ENCODE measurements around the gene CST1. TPM values are rescaled to one million over a fixed set of nuclear protein-coding genes. Genes with fewer than 3 reads are reported as not detected.
A peak's percentile ranks its signal among the peaks of the same experiment; 100 is the strongest.
"Not testable (repeated sequence)": the region's sequence is repeated elsewhere in the genome, so short reads cannot be mapped to it uniquely, and the experiment has no call there.

Gene CST1
- total RNA-seq: not detected in 2 replicates

GRCh38 chr20:23750786-23751185, at the start of gene CST1:
CST1 (minus strand) TSS chr20:23750935; CDS start chr20:23750866, 69 bp downstream.
- not testable (repeated sequence) for DNase-seq (ENCODE audit: low read depth)

- not testable (repeated sequence) for DNase-seq (ENCODE audit: low read depth)
Observed at GRCh38 chr20:23799216-23799847, 48.6 kb upstream of the CST1 start.

GRCh38 chr20:23795526-23795925, 44.8 kb upstream of the CST1 start:
- DNase-seq (ENCODE audit: low read depth): no peak

GRCh38 chr20:23794841-23795240, 44.1 kb upstream of the CST1 start:
- DNase-seq (ENCODE audit: low read depth): no peak

GRCh38 chr20:23794065-23794464, 43.3 kb upstream of the CST1 start:
- no peak for DNase-seq (ENCODE audit: low read depth)

- no peak for DNase-seq (ENCODE audit: low read depth)
Observed at GRCh38 chr20:23783447-23783846, 32.7 kb upstream of the CST1 start.

GRCh38 chr20:23782366-23782983, 31.7 kb upstream of the CST1 start:
- no peak for DNase-seq (ENCODE audit: low read depth)

GRCh38 chr20:23778676-23779075, 27.9 kb upstream of the CST1 start:
- not testable (repeated sequence) for DNase-seq (ENCODE audit: low read depth)

- not testable (repeated sequence) for DNase-seq (ENCODE audit: low read depth)
Observed at GRCh38 chr20:23777380-23777779, 26.6 kb upstream of the CST1 start.

- DNase-seq (ENCODE audit: low read depth): no peak
Observed at GRCh38 chr20:23776067-23776771, 25.5 kb upstream of the CST1 start.

- DNase-seq (ENCODE audit: low read depth): no peak
Observed at GRCh38 chr20:23774081-23774480, 23.3 kb upstream of the CST1 start.

GRCh38 chr20:23773579-23773978, 22.8 kb upstream of the CST1 start:
- no peak for DNase-seq (ENCODE audit: low read depth)

GRCh38 chr20:23773127-23773526, 22.4 kb upstream of the CST1 start:
- DNase-seq (ENCODE audit: low read depth): no peak

- DNase-seq (ENCODE audit: low read depth): no peak
Observed at GRCh38 chr20:23772074-23772473, 21.3 kb upstream of the CST1 start.

- no peak for DNase-seq (ENCODE audit: low read depth)
Observed at GRCh38 chr20:23770384-23770783, 19.6 kb upstream of the CST1 start.

- DNase-seq (ENCODE audit: low read depth): not testable (repeated sequence)
Observed at GRCh38 chr20:23768520-23768919, 17.8 kb upstream of the CST1 start.

- no peak for DNase-seq (ENCODE audit: low read depth)
Observed at GRCh38 chr20:23766531-23766930, 15.8 kb upstream of the CST1 start.

- no peak for DNase-seq (ENCODE audit: low read depth)
Observed at GRCh38 chr20:23765578-23765977, 14.8 kb upstream of the CST1 start.

GRCh38 chr20:23764630-23765029, 13.9 kb upstream of the CST1 start:
- DNase-seq (ENCODE audit: low read depth): not testable (repeated sequence)

- no peak for DNase-seq (ENCODE audit: low read depth)
Observed at GRCh38 chr20:23763345-23763744, 12.6 kb upstream of the CST1 start.

GRCh38 chr20:23759306-23759940, 8.7 kb upstream of the CST1 start:
- no peak for DNase-seq (ENCODE audit: low read depth)

GRCh38 chr20:23756792-23757191, 6.1 kb upstream of the CST1 start:
- DNase-seq (ENCODE audit: low read depth): peak; percentile 67

All from renal cortical epithelial cell (primary cell).